DOHH2 (cell line): ENCODE results near the gene CLDN1.

Source experiments
- EZH2phosphoT487 ChIP-seq: fragments of 200-600 bp; sonication (generic); IDR thresholded peaks from 2 replicates; pipeline ENCODE4 v1.6.1; 2017; ENCODE audit warnings: borderline replicate concordance, mild to moderate bottlenecking, antibody characterized with exemption, low read length, moderate library complexity, mixed read lengths
- TF ChIP-seq, protein P1 (sequence below): fragments of 200-600 bp; sonication (generic); IDR thresholded peaks from one replicate; pipeline ENCODE4 v1.5.1; 2014; ENCODE audit warnings: antibody characterized with exemption, mild to moderate bottlenecking, low read depth, low read length; ENCODE audit not compliant: poor library complexity, severe bottlenecking

DNA sequence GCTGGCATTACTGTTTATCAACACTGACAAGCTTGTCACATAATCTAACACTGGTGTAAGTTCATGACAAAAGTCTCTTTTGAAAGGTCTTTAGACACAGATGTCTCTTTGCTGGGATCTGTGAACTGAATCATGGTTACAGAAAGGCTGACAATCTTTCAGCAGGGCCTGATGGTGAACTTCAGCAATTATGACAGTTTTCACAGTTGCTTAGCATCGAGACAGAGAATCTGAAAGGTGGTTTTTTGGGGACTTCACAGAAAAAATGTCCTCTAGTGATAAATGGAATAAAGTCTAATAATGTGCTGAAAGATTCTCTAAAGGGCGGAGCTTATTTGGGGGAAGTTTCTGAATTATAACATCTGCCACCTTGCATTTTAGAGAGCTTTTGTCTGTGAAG is 32.3 kb downstream of the CLDN1 start:
- TF ChIP-seq, protein P1, sequence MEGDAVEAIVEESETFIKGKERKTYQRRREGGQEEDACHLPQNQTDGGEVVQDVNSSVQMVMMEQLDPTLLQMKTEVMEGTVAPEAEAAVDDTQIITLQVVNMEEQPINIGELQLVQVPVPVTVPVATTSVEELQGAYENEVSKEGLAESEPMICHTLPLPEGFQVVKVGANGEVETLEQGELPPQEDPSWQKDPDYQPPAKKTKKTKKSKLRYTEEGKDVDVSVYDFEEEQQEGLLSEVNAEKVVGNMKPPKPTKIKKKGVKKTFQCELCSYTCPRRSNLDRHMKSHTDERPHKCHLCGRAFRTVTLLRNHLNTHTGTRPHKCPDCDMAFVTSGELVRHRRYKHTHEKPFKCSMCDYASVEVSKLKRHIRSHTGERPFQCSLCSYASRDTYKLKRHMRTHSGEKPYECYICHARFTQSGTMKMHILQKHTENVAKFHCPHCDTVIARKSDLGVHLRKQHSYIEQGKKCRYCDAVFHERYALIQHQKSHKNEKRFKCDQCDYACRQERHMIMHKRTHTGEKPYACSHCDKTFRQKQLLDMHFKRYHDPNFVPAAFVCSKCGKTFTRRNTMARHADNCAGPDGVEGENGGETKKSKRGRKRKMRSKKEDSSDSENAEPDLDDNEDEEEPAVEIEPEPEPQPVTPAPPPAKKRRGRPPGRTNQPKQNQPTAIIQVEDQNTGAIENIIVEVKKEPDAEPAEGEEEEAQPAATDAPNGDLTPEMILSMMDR, result no peak
- no peak for TF ChIP-seq EZH2phosphoT487
